GM23338 (cell line): ENCODE results near the gene CNTN1. TPM values are rescaled to one million over a fixed set of nuclear protein-coding genes. Genes with fewer than 3 reads are reported as not detected.

Experiments
- ATAC-seq: fragments of 200-7000 bp; cut with Tn5 transposase; 3 replicates; pipeline ENCODE4 v1.9.1; 2020
- DNase-seq: peaks from one replicate; pipeline ENCODE4 v3.0.0-alpha.2; 2015; ENCODE audit warnings: low spot score
- H2AFZ ChIP-seq: fragments of 200-600 bp; sonication (generic); 2 replicates; pipeline ENCODE4 v1.8.0; 2016; ENCODE audit warnings: antibody characterized with exemption, mild to moderate bottlenecking, moderate library complexity
- H3F3A ChIP-seq: fragments of 200-600 bp; sonication (generic); replicated peaks from 2 replicates; pipeline ENCODE4 v1.8.0; 2017; ENCODE audit warnings: antibody characterized with exemption, mixed run types, low read depth
- H3K27ac ChIP-seq: fragments of 200-600 bp; sonication (generic); 2 replicates; pipeline ENCODE4 v1.6.1; 2016; ENCODE audit warnings: low read depth
- H3K27me3 ChIP-seq: fragments of 200-600 bp; sonication (generic); 2 replicates; pipeline ENCODE4 v1.8.0; 2016; ENCODE audit warnings: mild to moderate bottlenecking, mixed run types, moderate library complexity; ENCODE audit not compliant: insufficient read depth
- H3K36me3 ChIP-seq: fragments of 200-600 bp; sonication (generic); 2 replicates; pipeline ENCODE4 v1.8.0; 2016; ENCODE audit warnings: mild to moderate bottlenecking; ENCODE audit not compliant: insufficient read depth
- H3K4me1 ChIP-seq: fragments of 200-600 bp; sonication (generic); 2 replicates; pipeline ENCODE4 v1.8.0; 2016; ENCODE audit warnings: mild to moderate bottlenecking, moderate library complexity; ENCODE audit not compliant: insufficient read depth
- H3K4me2 ChIP-seq: fragments of 200-600 bp; sonication (generic); 2 replicates; pipeline ENCODE4 v1.7.1; 2017; ENCODE audit warnings: mixed run types
- H3K4me3 ChIP-seq: fragments of 200-600 bp; sonication (generic); 2 replicates; pipeline ENCODE4 v1.6.1; 2016; ENCODE audit warnings: mixed run types
- H3K79me2 ChIP-seq: fragments of 200-600 bp; sonication (generic); replicated peaks from 2 replicates; pipeline ENCODE4 v1.8.0; 2017; ENCODE audit warnings: mild to moderate bottlenecking; ENCODE audit not compliant: insufficient read depth
- H3K9me2 ChIP-seq: fragments of 200-600 bp; sonication (generic); 2 replicates; pipeline ENCODE4 v1.8.0; 2017; ENCODE audit not compliant: insufficient read depth
- H4K20me1 ChIP-seq: fragments of 200-600 bp; sonication (generic); replicated peaks from 2 replicates; pipeline ENCODE4 v1.8.0; 2017; ENCODE audit warnings: mild to moderate bottlenecking; ENCODE audit not compliant: insufficient read depth
- H3K27ac Mint-ChIP-seq: 2 replicates; pipeline ENCODE4 v1.8.0; 2020; ENCODE audit warnings: inconsistent platforms, mild to moderate bottlenecking, moderate library complexity, mixed read lengths
- H3K27me3 Mint-ChIP-seq: 3 replicates; pipeline ENCODE4 v1.8.0; 2022; ENCODE audit warnings: low read depth, mild to moderate bottlenecking, moderate library complexity, mixed read lengths, inconsistent platforms; ENCODE audit not compliant: insufficient read depth, poor library complexity
- H3K36me3 Mint-ChIP-seq: 3 replicates; pipeline ENCODE4 v1.8.0; 2021; ENCODE audit warnings: low read depth, mild to moderate bottlenecking, inconsistent platforms, moderate library complexity, mixed read lengths
- H3K4me1 Mint-ChIP-seq: 3 replicates; pipeline ENCODE4 v1.8.0; 2020; ENCODE audit warnings: mild to moderate bottlenecking, inconsistent platforms, mixed read lengths
- H3K4me3 Mint-ChIP-seq: 3 replicates; pipeline ENCODE4 v1.8.0; 2021; ENCODE audit warnings: moderate library complexity, mild to moderate bottlenecking, inconsistent platforms, mixed read lengths
- H3K9me3 Mint-ChIP-seq: 3 replicates; pipeline ENCODE4 v1.8.0; 2020; ENCODE audit warnings: moderate library complexity, mild to moderate bottlenecking, inconsistent platforms, mixed read lengths
- CREB1 ChIP-seq: fragments of 250-450 bp; sonication (Bioruptor Pico); IDR thresholded peaks from 2 replicates; pipeline ENCODE4 v1.5.0; 2020; ENCODE audit warnings: low read depth, mild to moderate bottlenecking, moderate library complexity
- ETS1 ChIP-seq: IDR thresholded peaks from 2 replicates; pipeline ENCODE4 v1.6.1; 2016; ENCODE audit warnings: antibody characterized with exemption
- EZH2 ChIP-seq: fragments of 200-600 bp; sonication (generic); IDR thresholded peaks from one replicate; pipeline ENCODE4 v1.8.0; 2017; ENCODE audit warnings: antibody characterized with exemption, mild to moderate bottlenecking, low read depth; ENCODE audit not compliant: unreplicated experiment
- JUNB ChIP-seq: IDR thresholded peaks from one replicate; pipeline ENCODE4 v1.6.1; 2016; ENCODE audit warnings: antibody characterized with exemption; ENCODE audit not compliant: unreplicated experiment
- NANOG ChIP-seq: IDR thresholded peaks from 2 replicates; pipeline ENCODE4 v1.6.1; 2016; ENCODE audit warnings: antibody characterized with exemption, borderline replicate concordance
- POLR2AphosphoS5 ChIP-seq: IDR thresholded peaks from 2 replicates; pipeline ENCODE4 v1.6.1; 2016; ENCODE audit warnings: antibody characterized with exemption, low read depth
- REST ChIP-seq: IDR thresholded peaks from one replicate; pipeline ENCODE4 v1.6.1; 2018; ENCODE audit warnings: antibody characterized with exemption; ENCODE audit not compliant: unreplicated experiment
- STAT1 ChIP-seq: IDR thresholded peaks from one replicate; pipeline ENCODE4 v1.6.1; 2016; ENCODE audit warnings: antibody characterized with exemption; ENCODE audit not compliant: unreplicated experiment
- ZNF114 ChIP-seq: fragments of 250-450 bp; sonication (Bioruptor Pico); IDR thresholded peaks from 2 replicates; pipeline ENCODE4 v1.5.0; 2020; ENCODE audit warnings: mild to moderate bottlenecking, moderate library complexity
- ZNF331 ChIP-seq: fragments of 250-450 bp; sonication (Bioruptor Pico); IDR thresholded peaks from 2 replicates; pipeline ENCODE4 v1.5.0; 2020; ENCODE audit warnings: low read depth, mild to moderate bottlenecking, moderate library complexity
- ZNF462 ChIP-seq: fragments of 250-450 bp; sonication (Bioruptor Pico); IDR thresholded peaks from 2 replicates; pipeline ENCODE4 v1.5.0; 2020; ENCODE audit warnings: mild to moderate bottlenecking, moderate library complexity
- polyA plus RNA-seq: library from polyadenylated mRNA; unstranded; fragments of >200 nt; fragmentation: Nextera tagmentation; extraction: Ambion mirVana; gene quantifications from 2 replicates; pipeline ENCODE4 v1.2.1, GENCODE V29; 2016
- total RNA-seq: library from RNA; depleted of rRNA; stranded (reverse); fragments of >200 nt; shearing (Covaris generic); gene quantifications from 2 replicates; pipeline ENCODE4 v1.2.3, GENCODE V29; 2014
- TF ChIP-seq, protein P1 (sequence below), 2 experiments: fragments of 200-600 bp in 1 of 2; sonication (generic) in 1 of 2; conservative IDR thresholded peaks; 2 replicates each; pipeline versions ENCODE4 v1.5.1 to v1.6.1; 2016 to 2017; ENCODE audit warnings: antibody characterized with exemption in 2 of 2, low read depth in 2 of 2, mild to moderate bottlenecking in 2 of 2, moderate library complexity in 1 of 2

Gene CNTN1
- total and polyA plus RNA-seq, 2 experiments from 2014 or later: 5.0 to 27.0 TPM

DNA sequence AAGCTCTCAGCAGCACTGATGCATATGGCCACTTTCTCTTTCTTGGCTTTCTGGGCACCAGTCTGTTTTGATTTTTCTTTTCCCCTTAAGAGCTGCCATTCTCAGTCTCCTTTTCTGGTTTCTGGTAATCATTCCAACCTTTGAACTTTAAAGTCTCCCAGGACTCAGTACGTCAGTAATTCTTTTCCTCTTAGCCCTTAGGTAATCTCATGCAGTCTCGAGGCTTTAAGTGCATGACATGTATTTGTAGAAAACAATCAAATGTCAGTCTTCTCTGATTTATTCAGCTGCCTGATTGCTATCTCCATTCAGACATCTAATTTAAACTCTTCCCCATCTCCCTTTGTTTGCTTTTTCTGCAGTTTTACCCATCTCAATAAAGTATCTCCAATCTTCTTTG lies 356.8 kb downstream of the CNTN1 start:
- Mint-ChIP-seq H3K27me3 (no peaks in the 10 kb centered on the region), H3K36me3 (peaks cover 2% of the 10 kb centered on the region; the same call in 1 of the 3 replicates), H3K4me1 (no peaks in the 10 kb centered on the region), H3K4me3 (no peak overlapping the region), H3K9me3 (no peaks in the 10 kb centered on the region), H3K27ac (no peak overlapping the region)
- Histone ChIP-seq H3K27me3 (no peaks in the 10 kb centered on the region), H3K4me3 (no peak overlapping the region), H3K36me3 (no peaks in the 10 kb centered on the region), H4K20me1 (no peaks in the 10 kb centered on the region), H3K4me2 (no peak overlapping the region), H3K4me1 (no peaks in the 10 kb centered on the region), H3F3A (no peaks in the 10 kb centered on the region), H2AFZ (no peak overlapping the region), H3K27ac (no peak overlapping the region), H3K9me2 (0 out of 2 replicates have a peak, but pooled peaks cover 11% of the 10 kb centered on the region), H3K79me2 (no peaks in the 10 kb centered on the region)
- TF ChIP-seq ZNF114 (CRISPR knock-in tag): no peak
- TF ChIP-seq STAT1: no peak
- no peak for TF ChIP-seq NANOG
- no peak for TF ChIP-seq ZNF331 (CRISPR knock-in tag)
- TF ChIP-seq, protein P1, sequence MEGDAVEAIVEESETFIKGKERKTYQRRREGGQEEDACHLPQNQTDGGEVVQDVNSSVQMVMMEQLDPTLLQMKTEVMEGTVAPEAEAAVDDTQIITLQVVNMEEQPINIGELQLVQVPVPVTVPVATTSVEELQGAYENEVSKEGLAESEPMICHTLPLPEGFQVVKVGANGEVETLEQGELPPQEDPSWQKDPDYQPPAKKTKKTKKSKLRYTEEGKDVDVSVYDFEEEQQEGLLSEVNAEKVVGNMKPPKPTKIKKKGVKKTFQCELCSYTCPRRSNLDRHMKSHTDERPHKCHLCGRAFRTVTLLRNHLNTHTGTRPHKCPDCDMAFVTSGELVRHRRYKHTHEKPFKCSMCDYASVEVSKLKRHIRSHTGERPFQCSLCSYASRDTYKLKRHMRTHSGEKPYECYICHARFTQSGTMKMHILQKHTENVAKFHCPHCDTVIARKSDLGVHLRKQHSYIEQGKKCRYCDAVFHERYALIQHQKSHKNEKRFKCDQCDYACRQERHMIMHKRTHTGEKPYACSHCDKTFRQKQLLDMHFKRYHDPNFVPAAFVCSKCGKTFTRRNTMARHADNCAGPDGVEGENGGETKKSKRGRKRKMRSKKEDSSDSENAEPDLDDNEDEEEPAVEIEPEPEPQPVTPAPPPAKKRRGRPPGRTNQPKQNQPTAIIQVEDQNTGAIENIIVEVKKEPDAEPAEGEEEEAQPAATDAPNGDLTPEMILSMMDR (conservative IDR thresholded peaks at IDR 0.05; ENCODE audit: low read depth in 2 of 2): no peak
- TF ChIP-seq ETS1: no peak
- TF ChIP-seq CREB1: no peak
- TF ChIP-seq EZH2: no peak
- TF ChIP-seq POLR2AphosphoS5: no peak
- TF ChIP-seq ZNF462 (CRISPR knock-in tag): no peak
- TF ChIP-seq JUNB: no peak
- TF ChIP-seq REST: no peak
- no peak for DNase-seq
- ATAC-seq: no peak
